Esophagus muscularis mucosa (tissue), 3 donors: Measurements from ENCODE around the gene AGA.

Source experiments
- CTCF ChIP-seq, 3 experiments: fragments of 200-600 bp in 2 of 3; fragments of 450-650 bp in 1 of 3; sonication (generic) in 2 of 3; IDR thresholded peaks; one replicate each; pipeline ENCODE4 v1.5.1; 2017 to 2019; ENCODE audit warnings: antibody characterized with exemption in 3 of 3, mild to moderate bottlenecking in 2 of 3, moderate library complexity in 1 of 3
- EP300 ChIP-seq: sonication (generic); formaldehyde crosslinking; IDR thresholded peaks from one replicate; pipeline ENCODE4 v1.6.1; 2017; ENCODE audit warnings: antibody characterized with exemption

- TF ChIP-seq EP300 (no peak), CTCF (IDR thresholded peaks at IDR 0.05) (no peak)
Measured at GRCh38 chr4:177401658-177402273, 40.5 kb downstream of the AGA start.
